ENCODE data around the gene HOXA10.

- TF ChIP-seq EZH2 (IDR thresholded peaks at IDR 0.05) (no peak), POLR2AphosphoS5 (IDR thresholded peaks at IDR 0.05; ENCODE audit: borderline replicate concordance, low read depth, low read length) (no peak)
Observed at GRCh38 chr7:27141137-27141922, 32.8 kb downstream of the HOXA10 start.

All from SK-N-MC (cell line).